NCI-H146 (cell line): ENCODE measurements around the gene PCDHB16.

ENCODE experiments used
- DNase-seq: peaks from one replicate; lab custom pipeline; 2025; lab: John Stamatoyannopoulos, UW

The PCDHB16 gene

DNA sequence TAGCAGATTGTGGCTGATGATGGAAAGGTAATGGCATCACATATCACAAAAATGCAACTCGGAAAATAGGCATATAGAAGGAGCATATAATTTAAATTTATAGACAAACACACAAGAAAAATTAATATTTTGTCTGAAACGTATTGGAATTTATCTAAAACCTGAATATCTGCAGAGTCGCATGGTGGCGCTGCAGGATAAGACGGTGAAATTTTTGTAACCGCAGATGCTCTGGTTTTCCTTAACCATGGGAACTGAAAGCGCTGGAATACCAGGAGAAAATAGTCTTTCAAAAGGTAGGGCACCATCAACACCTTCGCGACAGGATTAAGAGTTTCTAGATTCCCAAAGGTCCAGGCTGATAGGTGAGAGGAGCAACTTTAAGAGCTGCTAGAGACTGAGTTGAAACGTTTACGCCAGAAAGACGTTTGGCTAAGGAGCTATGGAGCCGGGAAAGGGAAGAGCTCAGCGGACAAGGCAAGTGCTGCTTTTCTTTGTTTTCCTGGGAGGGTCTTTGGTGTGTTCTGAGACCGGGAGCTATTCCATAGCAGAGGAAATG, 52.0 kb downstream of the PCDHB16 start:
- no peak for DNase-seq
